Astrocyte (in vitro differentiated cells and primary cell): ENCODE results near the gene CABCOCO1.

ENCODE experiments used
- CTCF ChIP-seq: IDR thresholded peaks from 2 replicates; pipeline ENCODE4 v1.5.1; 2011; ENCODE audit warnings: low read depth, mild to moderate bottlenecking, inconsistent platforms, low read length, moderate library complexity; ENCODE audit not compliant: insufficient read depth
- EZH2 ChIP-seq: IDR thresholded peaks from 2 replicates; pipeline ENCODE4 v1.6.1; 2012; ENCODE audit warnings: mild to moderate bottlenecking, low read length, inconsistent platforms; ENCODE audit not compliant: insufficient read depth

- TF ChIP-seq CTCF (no peak), EZH2 (no peak)
Observed at GRCh38 chr10:61626209-61626608, 36.5 kb upstream of the CABCOCO1 start.
